GM19025 (cell line): ENCODE data around the gene CLIC5.

Source experiments
- ATAC-seq: cut with Tn5 transposase; IDR thresholded peaks from one replicate; pipeline ENCODE4 v1.9.1; 2021; ENCODE audit warnings: mild to moderate bottlenecking, low read depth, moderate library complexity; ENCODE audit not compliant: unreplicated experiment

CLIC5 gene

GRCh38 chr6:46000905-46001304 lies 14.8 kb downstream of the CLIC5 start:
- no peak for ATAC-seq

GRCh38 chr6:45998524-45998923 lies 17.1 kb downstream of the CLIC5 start:
- ATAC-seq = no peak

GRCh38 chr6:45997875-45998506 lies 17.7 kb downstream of the CLIC5 start:
- no peak for ATAC-seq

GRCh38 chr6:45991189-45991588 lies 24.5 kb downstream of the CLIC5 start:
- ATAC-seq = no peak

- ATAC-seq = peak; percentile 61
Measured at GRCh38 chr6:45990162-45990561, 25.5 kb downstream of the CLIC5 start.

- no peak for ATAC-seq
Measured at GRCh38 chr6:45988635-45989034, 27.0 kb downstream of the CLIC5 start.

GRCh38 chr6:45987856-45988255 lies 27.8 kb downstream of the CLIC5 start:
- ATAC-seq = no peak

GRCh38 chr6:45986746-45987274 lies 28.9 kb downstream of the CLIC5 start:
- ATAC-seq = no peak

GRCh38 chr6:45984788-45985425 lies 30.8 kb downstream of the CLIC5 start:
- ATAC-seq = no peak

- no peak for ATAC-seq
Measured at GRCh38 chr6:45984347-45984746, 31.3 kb downstream of the CLIC5 start.

- ATAC-seq = no peak
Measured at GRCh38 chr6:45983062-45983461, 32.6 kb downstream of the CLIC5 start.

GRCh38 chr6:45982280-45983036 lies 33.2 kb downstream of the CLIC5 start:
- no peak for ATAC-seq

- ATAC-seq = no peak
Measured at GRCh38 chr6:45981046-45981445, 34.6 kb downstream of the CLIC5 start.

- no peak for ATAC-seq
Measured at GRCh38 chr6:45979311-45979710, 36.3 kb downstream of the CLIC5 start.

- no peak for ATAC-seq
Measured at GRCh38 chr6:45974596-45974995, 41.1 kb downstream of the CLIC5 start.

- ATAC-seq = no peak
Measured at GRCh38 chr6:45972795-45973503, 42.7 kb downstream of the CLIC5 start.

- ATAC-seq = no peak
Measured at GRCh38 chr6:45971287-45971686, 44.4 kb downstream of the CLIC5 start.

- ATAC-seq = no peak
Measured at GRCh38 chr6:45970326-45970725, 45.3 kb downstream of the CLIC5 start.

GRCh38 chr6:45969883-45970282 lies 45.8 kb downstream of the CLIC5 start:
- no peak for ATAC-seq

GRCh38 chr6:45969026-45969425 lies 46.6 kb downstream of the CLIC5 start:
- ATAC-seq = no peak

- no peak for ATAC-seq
Measured at GRCh38 chr6:45967363-45967762, 48.3 kb downstream of the CLIC5 start.
